NCI-H446 (cell line): ENCODE data around the gene INF2.
"Not testable (repeated sequence)": the region's sequence is repeated elsewhere in the genome, so short reads cannot be mapped to it uniquely, and the experiment has no call there.

Experiments
- DNase-seq, 2 experiments: peaks; one replicate each; lab custom pipeline; 2025; lab: John Stamatoyannopoulos, UW

Gene INF2

GRCh38 chr14:104657101-104657524 is 32.3 kb upstream of the INF2 start:
- DNase-seq: no peak

GRCh38 chr14:104657563-104658324 is 31.7 kb upstream of the INF2 start:
- no peak for DNase-seq

- no peak for DNase-seq
Measured at GRCh38 chr14:104658325-104658712, 31.1 kb upstream of the INF2 start.

GRCh38 chr14:104659146-104659545 is 30.3 kb upstream of the INF2 start:
- no peak for DNase-seq

GRCh38 chr14:104659764-104660523 is 29.5 kb upstream of the INF2 start:
- no peak for DNase-seq

- DNase-seq: no peak
Measured at GRCh38 chr14:104660597-104660996, 28.8 kb upstream of the INF2 start.

GRCh38 chr14:104661086-104661485 is 28.3 kb upstream of the INF2 start:
- DNase-seq: no peak

- DNase-seq: not testable (repeated sequence)
Measured at GRCh38 chr14:104661528-104662157, 27.8 kb upstream of the INF2 start.

- not testable (repeated sequence) for DNase-seq
Measured at GRCh38 chr14:104662472-104662871, 26.9 kb upstream of the INF2 start.

GRCh38 chr14:104664107-104664506 is 25.3 kb upstream of the INF2 start:
- DNase-seq: no peak

GRCh38 chr14:104664588-104664987 is 24.8 kb upstream of the INF2 start:
- DNase-seq: no peak

- DNase-seq: no peak
Measured at GRCh38 chr14:104665114-104665656, 24.2 kb upstream of the INF2 start.

GRCh38 chr14:104665657-104666522 is 23.5 kb upstream of the INF2 start:
- no peak for DNase-seq

GRCh38 chr14:104666523-104666895 is 22.9 kb upstream of the INF2 start:
- DNase-seq: not testable (repeated sequence)

GRCh38 chr14:104666981-104667380 is 22.4 kb upstream of the INF2 start:
- no peak for DNase-seq

GRCh38 chr14:104669697-104670096 is 19.7 kb upstream of the INF2 start:
- no peak for DNase-seq

GRCh38 chr14:104671330-104671977 is 18.0 kb upstream of the INF2 start:
- not testable (repeated sequence) for DNase-seq

GRCh38 chr14:104672119-104672518 is 17.3 kb upstream of the INF2 start:
- not testable (repeated sequence) for DNase-seq

- DNase-seq: no peak
Measured at GRCh38 chr14:104673481-104673880, 15.9 kb upstream of the INF2 start.

GRCh38 chr14:104675447-104675846 is 14.0 kb upstream of the INF2 start:
- no peak for DNase-seq

GRCh38 chr14:104676130-104676693 is 13.2 kb upstream of the INF2 start:
- no peak for DNase-seq
